Activated T-cell treated with anti-CD3 and anti-CD28 coated beads for 1 hour (primary cell): ENCODE data around the gene VGLL3.
"Not testable (repeated sequence)": the region's sequence is repeated elsewhere in the genome, so short reads cannot be mapped to it uniquely, and the experiment has no call there.

Experiments
- DNase-seq: peaks from one replicate; pipeline ENCODE4 v3.0.0-alpha.2; 2020; ENCODE audit warnings: low read depth

The VGLL3 gene

GRCh38 chr3:86989006-86989405 lies 1.9 kb downstream of the VGLL3 start:
- no peak for DNase-seq

- DNase-seq: no peak
Measured at GRCh38 chr3:86988235-86988634, 2.7 kb downstream of the VGLL3 start.

DNA sequence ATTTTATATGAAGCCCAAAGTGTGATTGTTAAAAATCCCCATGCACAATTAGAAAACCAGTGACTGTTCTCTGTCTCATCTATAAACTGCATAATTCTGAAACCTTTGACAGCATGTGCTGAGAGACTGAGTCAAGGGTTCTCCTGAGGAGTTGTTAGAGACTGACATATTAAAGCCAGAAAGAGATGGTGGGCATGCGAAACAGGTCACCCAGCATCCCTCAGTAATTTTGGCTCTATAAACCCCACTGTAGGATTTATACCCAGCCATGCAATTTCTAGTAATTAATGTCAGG lies 3.6 kb downstream of the VGLL3 start:
- DNase-seq: no peak

DNA sequence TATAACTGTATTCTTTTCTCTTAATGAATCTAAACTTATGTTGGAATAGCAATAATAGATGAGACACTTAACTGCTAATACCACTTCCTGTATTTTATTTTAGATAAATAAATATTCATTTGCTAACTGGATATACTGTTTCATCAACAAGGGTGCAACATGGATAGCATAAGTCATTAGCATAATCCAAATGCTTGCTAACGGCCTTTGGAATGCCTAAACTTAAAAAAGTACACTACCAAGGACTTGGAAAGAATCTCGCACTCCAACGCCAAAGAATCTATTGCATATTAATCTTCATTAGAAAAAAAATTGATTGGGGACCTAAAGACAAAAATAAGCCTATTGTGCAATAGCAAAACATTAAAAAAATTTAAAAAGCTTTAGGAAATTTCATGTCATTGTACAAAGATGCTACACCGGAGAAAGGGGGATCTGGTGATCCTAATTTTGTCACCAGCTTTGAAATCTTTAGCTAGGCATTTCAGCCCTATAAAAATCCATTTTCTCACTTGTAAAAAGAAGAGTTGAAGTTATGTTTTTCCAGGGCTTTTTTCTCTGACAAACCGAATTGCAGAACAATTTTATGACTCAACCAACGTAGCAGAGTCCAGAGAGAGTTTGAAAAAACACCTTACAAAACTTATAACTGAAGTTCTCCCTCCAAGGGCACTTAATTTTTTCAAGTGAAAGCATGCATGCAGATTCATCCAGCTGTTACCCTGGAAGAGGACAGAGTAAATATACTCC lies 4.1 kb downstream of the VGLL3 start:
- no peak for DNase-seq

- no peak for DNase-seq
Measured at GRCh38 chr3:86985181-86985826, 5.6 kb downstream of the VGLL3 start.

GRCh38 chr3:86984271-86984670 lies 6.7 kb downstream of the VGLL3 start:
- DNase-seq: no peak

- no peak for DNase-seq
Measured at GRCh38 chr3:86982883-86983282, 8.1 kb downstream of the VGLL3 start.

- DNase-seq: no peak
Measured at GRCh38 chr3:86978111-86978551, 12.8 kb downstream of the VGLL3 start.

DNA sequence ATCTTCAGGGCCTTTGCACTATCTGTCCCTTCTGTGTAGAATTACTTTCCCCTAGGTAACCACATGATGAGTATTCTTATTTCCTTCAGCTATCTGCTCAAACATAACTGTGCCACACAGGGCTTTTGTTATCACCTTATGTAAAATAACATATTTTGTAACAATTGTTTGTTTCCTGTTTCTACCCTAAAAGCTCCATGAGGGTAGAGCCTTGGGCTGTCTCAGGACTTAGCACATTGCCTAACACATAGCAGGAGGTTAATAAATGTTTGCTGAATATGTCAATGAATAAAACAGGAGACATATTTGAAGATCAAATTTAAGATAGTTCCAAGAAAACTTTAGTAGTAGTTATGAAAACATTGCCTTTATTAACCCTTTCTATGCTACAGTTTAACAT lies 14.7 kb downstream of the VGLL3 start:
- no peak for DNase-seq

DNA sequence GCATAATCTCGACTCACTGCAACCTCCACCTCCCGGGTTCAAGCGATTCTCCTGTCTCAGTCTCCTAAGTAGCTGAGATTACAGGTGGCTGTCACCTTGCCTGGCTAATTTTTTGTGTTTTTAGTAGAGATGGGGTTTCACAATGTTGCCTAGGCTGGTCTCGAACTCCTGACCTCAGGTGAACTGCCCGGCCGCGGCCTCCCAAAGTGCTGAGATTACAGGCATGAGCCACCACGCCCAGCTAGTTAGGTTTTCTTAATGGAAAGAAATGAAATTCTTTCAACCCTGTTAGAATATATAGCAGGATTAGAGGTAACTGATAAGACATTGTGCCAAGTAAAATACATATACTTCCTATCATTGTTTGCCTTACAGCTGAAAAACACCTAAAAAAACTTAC lies 16.8 kb downstream of the VGLL3 start:
- not testable (repeated sequence) for DNase-seq

- DNase-seq: no peak
Measured at GRCh38 chr3:86973440-86973839, 17.5 kb downstream of the VGLL3 start.

DNA sequence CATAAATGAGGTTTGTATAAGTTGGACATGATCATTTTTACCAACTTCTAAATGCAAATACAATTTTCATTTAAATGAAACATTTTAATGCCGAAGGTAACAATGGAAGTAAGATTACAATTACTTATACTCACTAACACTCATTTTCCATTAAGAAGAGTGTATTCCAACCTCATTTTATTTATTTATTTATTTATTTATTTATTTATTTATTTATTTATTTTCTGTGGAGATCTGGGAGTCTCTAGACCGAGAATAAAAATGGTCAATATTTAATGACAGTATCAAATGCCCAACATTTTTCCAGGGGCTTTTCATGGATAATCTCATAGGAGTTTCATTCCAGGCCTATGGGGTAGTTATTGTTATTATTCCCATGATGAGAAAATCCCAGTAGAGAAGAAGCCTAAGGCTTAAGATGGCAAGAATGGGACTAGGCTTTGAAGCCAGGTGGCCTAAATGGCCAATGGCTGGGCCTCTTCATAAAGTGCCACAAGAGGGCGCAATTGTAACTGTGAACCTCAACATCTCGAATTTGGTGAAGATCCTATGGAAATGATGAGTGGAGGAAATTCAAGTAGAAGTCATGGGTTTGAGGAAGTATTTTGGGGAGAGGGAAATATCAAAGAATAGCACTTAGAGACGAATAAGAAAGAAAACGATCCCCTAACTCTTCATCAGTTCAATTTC lies 21.3 kb downstream of the VGLL3 start:
- no peak for DNase-seq

DNA sequence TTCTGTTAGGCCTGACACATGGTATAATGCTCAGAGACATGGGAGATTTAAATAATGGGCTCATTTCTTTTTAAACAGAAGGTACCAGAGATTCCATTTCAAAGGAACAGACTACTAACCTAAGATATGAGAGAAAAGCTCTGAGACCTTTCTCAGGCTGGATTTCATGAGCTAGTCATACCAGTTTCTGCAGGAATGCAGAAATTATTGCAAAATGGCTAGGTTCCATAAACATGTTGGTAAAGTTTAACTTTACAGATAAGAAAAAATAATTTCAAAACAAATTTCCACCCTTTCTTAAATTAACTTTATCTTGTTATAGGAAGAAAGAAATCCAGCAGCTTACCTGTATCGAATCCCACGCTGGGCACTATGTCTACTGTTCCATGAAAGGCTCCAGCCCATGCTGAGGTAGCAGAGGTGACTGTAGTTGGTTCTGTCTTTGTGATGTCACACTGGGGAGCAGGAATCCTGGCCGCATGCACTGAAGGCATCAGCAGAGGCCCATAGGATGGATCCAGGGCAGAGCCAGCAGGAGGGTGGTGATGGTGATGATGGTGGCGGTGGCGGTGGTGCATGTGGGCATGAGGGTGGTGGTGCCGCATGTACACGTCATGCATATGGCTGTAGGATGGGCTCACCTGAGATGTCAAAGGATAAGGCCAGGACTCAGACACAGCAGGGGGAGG lies 22.6 kb downstream of the VGLL3 start:
- no peak for DNase-seq

DNA sequence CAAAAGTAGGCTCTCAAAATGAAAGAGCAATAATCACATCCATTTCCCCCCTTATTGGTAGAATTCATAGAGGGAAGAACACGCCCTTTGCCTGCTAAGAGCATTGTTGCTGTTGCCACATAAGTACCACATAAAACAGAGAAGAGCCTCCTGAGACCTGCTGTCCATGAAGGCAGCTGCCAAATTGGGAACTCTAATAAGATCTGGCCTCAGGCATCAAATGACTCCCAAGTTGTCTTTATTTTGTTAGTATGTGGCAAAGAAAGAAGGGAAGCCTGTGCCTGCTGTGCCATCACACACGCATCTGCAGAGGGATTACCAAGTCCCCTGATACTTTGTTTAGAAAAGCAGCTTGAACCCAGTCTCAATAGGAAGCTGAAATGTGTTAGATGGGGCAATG lies 23.9 kb downstream of the VGLL3 start:
- DNase-seq: no peak

GRCh38 chr3:86965166-86965565 lies 25.8 kb downstream of the VGLL3 start:
- no peak for DNase-seq

- no peak for DNase-seq
Measured at GRCh38 chr3:86963611-86964010, 27.3 kb downstream of the VGLL3 start.

GRCh38 chr3:86961297-86961696 lies 29.7 kb downstream of the VGLL3 start:
- DNase-seq: no peak

- no peak for DNase-seq
Measured at GRCh38 chr3:86960550-86960949, 30.4 kb downstream of the VGLL3 start.

- no peak for DNase-seq
Measured at GRCh38 chr3:86958534-86958933, 32.4 kb downstream of the VGLL3 start.

DNA sequence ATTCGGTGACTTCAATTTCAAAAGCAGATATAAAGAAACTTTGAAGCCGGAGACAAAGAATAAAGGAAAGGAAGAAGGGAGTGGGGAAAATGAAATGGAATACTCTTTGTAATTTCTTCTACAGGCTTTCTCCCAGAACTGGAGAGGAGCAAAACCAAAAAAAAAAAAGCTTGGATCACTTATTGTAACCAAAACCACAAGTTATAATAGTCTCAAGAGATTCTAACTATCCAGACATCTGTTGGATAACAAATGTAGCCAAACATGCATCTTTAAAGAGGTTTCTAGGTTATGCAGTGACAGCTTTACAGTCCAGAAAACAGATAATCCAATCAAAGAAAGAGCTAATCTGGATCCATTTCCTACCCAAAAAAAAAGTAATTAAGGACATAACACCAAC lies 36.2 kb downstream of the VGLL3 start:
- no peak for DNase-seq

DNA sequence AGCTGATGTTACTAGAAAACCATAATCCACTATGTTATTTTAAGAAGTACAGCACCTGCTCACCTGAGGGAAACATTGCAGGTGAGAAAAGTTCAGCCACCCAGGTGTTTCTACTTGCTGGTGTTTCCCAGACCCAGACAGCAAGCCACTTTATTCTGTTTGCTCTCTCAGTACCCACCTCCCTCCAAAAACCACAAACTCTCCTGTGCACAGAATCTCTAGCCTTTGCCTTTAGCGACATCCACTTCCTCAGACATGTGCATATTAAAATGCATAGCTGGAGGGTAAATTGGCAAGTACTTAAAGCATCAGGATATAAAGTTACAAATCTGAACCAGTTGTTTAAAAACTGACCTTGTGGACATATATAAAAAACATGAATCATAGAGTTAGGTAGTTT lies 36.7 kb downstream of the VGLL3 start:
- no peak for DNase-seq

- no peak for DNase-seq
Measured at GRCh38 chr3:86951322-86951721, 39.6 kb downstream of the VGLL3 start.

DNA sequence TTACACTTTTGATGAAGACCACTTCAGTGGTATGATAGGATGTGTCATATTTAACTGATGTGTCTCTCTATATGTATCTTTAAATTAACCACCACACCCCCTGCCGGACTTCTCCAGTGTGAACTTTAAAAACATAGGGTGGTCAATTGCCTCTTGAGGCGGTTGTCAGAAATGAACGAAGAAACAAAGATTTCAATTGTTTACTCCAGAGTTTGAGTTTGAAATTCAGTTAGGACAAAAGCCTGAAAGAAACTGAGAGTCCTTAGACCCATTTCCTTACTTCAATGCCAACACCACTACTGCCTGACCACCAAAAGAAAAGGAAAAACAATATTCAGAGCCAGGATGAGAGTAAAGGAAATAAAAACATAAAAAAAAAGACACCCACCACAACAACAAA lies 40.2 kb downstream of the VGLL3 start:
- DNase-seq: no peak
